Liver (tissue), 9 donors: Measurements from ENCODE around the gene LDLRAD4. TPM values are rescaled to one million over a fixed set of nuclear protein-coding genes. Genes with fewer than 3 reads are reported as not detected.

Experiments used
- DNase-seq: peaks from one replicate; pipeline ENCODE4 v3.0.0-alpha.2; 2017; ENCODE audit warnings: low spot score
- H3K27ac ChIP-seq, 2 donors: one replicate each; pipeline ENCODE4 v1.7.0; 2013; ENCODE audit warnings: inconsistent platforms in 2 of 2, low read length in 2 of 2, control low read depth in 1 of 2, low read depth in 1 of 2, mild to moderate bottlenecking in 1 of 2
- H3K27me3 ChIP-seq, 4 donors: one replicate each; pipeline versions ENCODE4 v1.6.1 to v1.7.0; 2013; ENCODE audit warnings: low read length in 3 of 4, inconsistent platforms in 1 of 4, mild to moderate bottlenecking in 1 of 4, moderate library complexity in 1 of 4; ENCODE audit not compliant: control insufficient read depth in 4 of 4, insufficient read depth in 4 of 4
- H3K36me3 ChIP-seq, 4 donors: one replicate each; pipeline versions ENCODE4 v1.6.1 to v1.7.0; 2013; ENCODE audit warnings: low read length in 3 of 4, mild to moderate bottlenecking in 3 of 4, low read depth in 1 of 4, moderate library complexity in 1 of 4; ENCODE audit not compliant: control insufficient read depth in 4 of 4, insufficient read depth in 3 of 4
- H3K4me1 ChIP-seq, 4 donors: one replicate each; pipeline versions ENCODE4 v1.6.1 to v1.7.0; 2013; ENCODE audit warnings: low read length in 3 of 4, mild to moderate bottlenecking in 3 of 4, moderate library complexity in 1 of 4; ENCODE audit not compliant: control insufficient read depth in 4 of 4, insufficient read depth in 4 of 4
- H3K4me3 ChIP-seq, 3 donors: one replicate each; pipeline versions ENCODE4 v1.6.1 to v1.7.0; 2013; ENCODE audit warnings: low read length in 3 of 3, control low read depth in 1 of 3, low read depth in 1 of 3, mild to moderate bottlenecking in 1 of 3
- H3K9ac ChIP-seq, 2 donors: one replicate each; pipeline ENCODE4 v1.7.0; 2013; ENCODE audit warnings: low read length in 2 of 2, mild to moderate bottlenecking in 2 of 2, moderate library complexity in 2 of 2, control low read depth in 1 of 2, low read depth in 1 of 2
- H3K9me3 ChIP-seq, 4 donors: one replicate each; pipeline versions ENCODE4 v1.6.1 to v1.7.0; 2013; ENCODE audit warnings: low read length in 3 of 4; ENCODE audit not compliant: control insufficient read depth in 4 of 4
- EGR1 ChIP-seq, 2 donors: IDR thresholded peaks; 2 replicates each; pipeline ENCODE4 v1.6.1; 2016 to 2018; ENCODE audit warnings: antibody characterized with exemption in 2 of 2, low read depth in 2 of 2
- FOXA1 ChIP-seq: IDR thresholded peaks from 2 replicates; pipeline ENCODE4 v1.6.1; 2016; ENCODE audit warnings: antibody characterized with exemption
- FOXA2 ChIP-seq: IDR thresholded peaks from 2 replicates; pipeline ENCODE4 v1.6.1; 2016; ENCODE audit warnings: antibody characterized with exemption
- GABPA ChIP-seq, 2 donors: IDR thresholded peaks in 1 of 2; conservative IDR thresholded peaks in 1 of 2; 2 replicates each; pipeline ENCODE4 v1.6.1; 2016; ENCODE audit warnings: antibody characterized with exemption in 2 of 2, mild to moderate bottlenecking in 1 of 2, moderate library complexity in 1 of 2
- HNF4A ChIP-seq, 2 donors: conservative IDR thresholded peaks; 2 replicates each; pipeline ENCODE4 v1.6.1; 2016; ENCODE audit warnings: antibody characterized with exemption in 2 of 2, mild to moderate bottlenecking in 2 of 2
- HNF4G ChIP-seq: IDR thresholded peaks from 2 replicates; pipeline ENCODE4 v1.6.1; 2016; ENCODE audit warnings: antibody characterized with exemption
- JUND ChIP-seq, 2 donors: IDR thresholded peaks; 2 replicates each; pipeline ENCODE4 v1.6.1; 2016; ENCODE audit warnings: antibody characterized with exemption in 2 of 2
- NR2F2 ChIP-seq: IDR thresholded peaks from 2 replicates; pipeline ENCODE4 v1.6.1; 2016; ENCODE audit warnings: antibody characterized with exemption
- RAD21 ChIP-seq, 2 donors: IDR thresholded peaks; 2 replicates each; pipeline ENCODE4 v1.6.1; 2016; ENCODE audit warnings: antibody characterized with exemption in 2 of 2, mild to moderate bottlenecking in 2 of 2
- SP1 ChIP-seq: IDR thresholded peaks from 2 replicates; pipeline ENCODE4 v1.6.1; 2018; ENCODE audit warnings: antibody characterized with exemption, mild to moderate bottlenecking
- TAF1 ChIP-seq: conservative IDR thresholded peaks from 2 replicates; pipeline ENCODE4 v1.6.1; 2016; ENCODE audit warnings: antibody characterized with exemption, mild to moderate bottlenecking
- YY1 ChIP-seq: IDR thresholded peaks from 2 replicates; pipeline ENCODE4 v1.6.1; 2016; ENCODE audit warnings: antibody characterized with exemption, mild to moderate bottlenecking
- WGBS: extraction: QIAGEN DNeasy Blood & Tissue Kit; methylation state at CpG from one replicate; pipeline ENCODE4 v1.1.7; 2013; 5-methylcytosine and 5-hydroxymethylcytosine counted together
- polyA plus RNA-seq, 2 donors: library from polyadenylated mRNA; stranded (reverse) in 1 of 2; unstranded in 1 of 2; fragments of 200-250 nt in 1 of 2; fragments of >200 nt in 1 of 2; fragmentation: Nextera tagmentation in 1 of 2; extraction: Ambion mirVana in 1 of 2; gene quantifications; one replicate each; pipeline versions ENCODE4 v1.2.1 to v1.2.3, GENCODE V29; 2013 to 2015
- total RNA-seq, 2 donors: library from RNA; depleted of rRNA; stranded (reverse); fragments of >200 nt; gene quantifications; one replicate each; pipeline ENCODE4 v1.2.3, GENCODE V29; 2014
- TF ChIP-seq, protein P1 (sequence below): IDR thresholded peaks from 2 replicates; pipeline ENCODE4 v1.6.1; 2016; ENCODE audit warnings: antibody characterized with exemption
- TF ChIP-seq, protein P2 (sequence below): IDR thresholded peaks from 2 replicates; pipeline ENCODE4 v1.6.1; 2016; ENCODE audit warnings: antibody characterized with exemption
- TF ChIP-seq, protein P3 (sequence below): IDR thresholded peaks from 2 replicates; pipeline ENCODE4 v1.6.1; 2016; ENCODE audit warnings: antibody characterized with exemption, mild to moderate bottlenecking
- TF ChIP-seq, protein P4 (sequence below): fragments of 150-350 bp; IDR thresholded peaks from 2 replicates; pipeline ENCODE4 v1.5.1; 2017; ENCODE audit warnings: improper control_type of control experiment, low read depth, low read length; ENCODE audit not compliant: missing input control
- TF ChIP-seq, protein P5 (sequence below): IDR thresholded peaks from 2 replicates; pipeline ENCODE4 v1.6.1; 2016; ENCODE audit warnings: antibody characterized with exemption
- donor health status: healthy.
- donor health status: healthy.
- donor health status: healthy.
- donor health status: healthy.
- donor health status: healthy.

Gene LDLRAD4
- total and polyA plus RNA-seq, 4 donors = 4.8 to 41.7 (median 12.7) TPM

DNA sequence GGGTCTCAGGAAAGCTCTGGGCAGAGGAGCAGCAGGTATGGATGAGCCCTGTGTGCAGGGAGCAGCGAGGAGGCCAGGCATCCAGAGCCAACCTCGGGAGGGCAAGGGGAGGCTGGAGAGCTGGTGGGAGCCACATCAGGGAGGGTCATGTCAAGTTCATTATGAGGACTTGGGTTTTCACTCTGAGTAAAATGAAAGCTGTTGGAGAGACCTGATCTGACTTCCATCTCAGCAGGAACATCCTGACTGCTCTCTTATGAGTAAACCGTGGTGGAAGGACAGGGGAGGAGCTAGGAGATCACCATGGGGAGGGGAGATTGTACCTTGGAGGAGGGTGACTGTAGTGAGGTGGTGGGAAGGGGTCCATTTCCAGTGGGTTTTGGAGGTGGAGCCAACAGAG lies 209.8 kb downstream of the LDLRAD4 start:
- no peak overlapping the region for H3K27ac ChIP-seq
- H3K4me1 ChIP-seq = peaks cover 0 to 9% (median 2%) of the 10 kb centered on the region in 4 donors
- WGBS = 90% methylated on average over 3 of the region's 3 CpGs

DNA sequence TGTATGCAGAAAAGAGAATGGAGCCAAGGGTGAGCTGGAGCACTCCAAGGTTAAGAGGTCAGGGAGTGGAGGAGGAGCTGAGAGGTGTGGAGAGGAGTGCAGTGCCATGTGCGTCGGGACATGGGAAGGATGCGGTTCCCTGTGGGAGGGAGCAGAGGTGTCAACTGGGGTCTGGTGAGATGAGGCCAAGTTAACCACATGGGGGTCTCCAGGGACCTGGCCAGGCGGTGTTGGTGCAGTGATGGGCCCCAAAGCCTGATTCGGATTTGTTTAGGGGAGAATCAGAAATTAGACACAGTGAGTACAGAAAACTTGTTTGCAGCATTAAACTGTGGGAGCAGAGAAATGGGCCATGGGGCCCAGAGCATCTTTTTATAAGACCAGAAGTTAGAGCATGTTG lies 210.5 kb downstream of the LDLRAD4 start:
- Histone ChIP-seq H3K4me1 (peaks cover 0 to 9% (median 3%) of the 10 kb centered on the region in 4 donors), H3K27me3 (no peaks in the 10 kb centered on the region), H3K4me3 (no peak overlapping the region), H3K27ac (no peak overlapping the region), H3K9ac (no peak overlapping the region), H3K36me3 (no peaks in the 10 kb centered on the region), H3K9me3 (no peaks in the 10 kb centered on the region)
- no peak for TF ChIP-seq HNF4A (conservative IDR thresholded peaks at IDR 0.05)
- no peak for TF ChIP-seq RAD21 (IDR thresholded peaks at IDR 0.05)
- no peak for DNase-seq
- WGBS = 96% methylated on average over 5 of the region's 5 CpGs

More for the DNA sequence above, 209.8 kb downstream of the LDLRAD4 start:
- Histone ChIP-seq H3K36me3 (no peaks in the 10 kb centered on the region), H3K9ac (no peak overlapping the region), H3K4me3 (no peak overlapping the region), H3K27me3 (no peaks in the 10 kb centered on the region), H3K9me3 (no peaks in the 10 kb centered on the region)
- TF ChIP-seq YY1 (no peak), FOXA1 (no peak), TAF1 (no peak), JUND (IDR thresholded peaks at IDR 0.05) (no peak), EGR1 (IDR thresholded peaks at IDR 0.05; ENCODE audit: low read depth in 2 of 2) (no peak), NR2F2 (no peak), GABPA (IDR thresholded peaks at IDR 0.05 in 1 of 2, conservative IDR thresholded peaks at IDR 0.05 in 1 of 2) (no peak), SP1 (no peak)
- TF ChIP-seq, protein P1, sequence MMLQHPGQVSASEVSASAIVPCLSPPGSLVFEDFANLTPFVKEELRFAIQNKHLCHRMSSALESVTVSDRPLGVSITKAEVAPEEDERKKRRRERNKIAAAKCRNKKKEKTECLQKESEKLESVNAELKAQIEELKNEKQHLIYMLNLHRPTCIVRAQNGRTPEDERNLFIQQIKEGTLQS = no peak
- TF ChIP-seq, protein P2, sequence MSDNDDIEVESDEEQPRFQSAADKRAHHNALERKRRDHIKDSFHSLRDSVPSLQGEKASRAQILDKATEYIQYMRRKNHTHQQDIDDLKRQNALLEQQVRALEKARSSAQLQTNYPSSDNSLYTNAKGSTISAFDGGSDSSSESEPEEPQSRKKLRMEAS = no peak
- TF ChIP-seq, protein P3, sequence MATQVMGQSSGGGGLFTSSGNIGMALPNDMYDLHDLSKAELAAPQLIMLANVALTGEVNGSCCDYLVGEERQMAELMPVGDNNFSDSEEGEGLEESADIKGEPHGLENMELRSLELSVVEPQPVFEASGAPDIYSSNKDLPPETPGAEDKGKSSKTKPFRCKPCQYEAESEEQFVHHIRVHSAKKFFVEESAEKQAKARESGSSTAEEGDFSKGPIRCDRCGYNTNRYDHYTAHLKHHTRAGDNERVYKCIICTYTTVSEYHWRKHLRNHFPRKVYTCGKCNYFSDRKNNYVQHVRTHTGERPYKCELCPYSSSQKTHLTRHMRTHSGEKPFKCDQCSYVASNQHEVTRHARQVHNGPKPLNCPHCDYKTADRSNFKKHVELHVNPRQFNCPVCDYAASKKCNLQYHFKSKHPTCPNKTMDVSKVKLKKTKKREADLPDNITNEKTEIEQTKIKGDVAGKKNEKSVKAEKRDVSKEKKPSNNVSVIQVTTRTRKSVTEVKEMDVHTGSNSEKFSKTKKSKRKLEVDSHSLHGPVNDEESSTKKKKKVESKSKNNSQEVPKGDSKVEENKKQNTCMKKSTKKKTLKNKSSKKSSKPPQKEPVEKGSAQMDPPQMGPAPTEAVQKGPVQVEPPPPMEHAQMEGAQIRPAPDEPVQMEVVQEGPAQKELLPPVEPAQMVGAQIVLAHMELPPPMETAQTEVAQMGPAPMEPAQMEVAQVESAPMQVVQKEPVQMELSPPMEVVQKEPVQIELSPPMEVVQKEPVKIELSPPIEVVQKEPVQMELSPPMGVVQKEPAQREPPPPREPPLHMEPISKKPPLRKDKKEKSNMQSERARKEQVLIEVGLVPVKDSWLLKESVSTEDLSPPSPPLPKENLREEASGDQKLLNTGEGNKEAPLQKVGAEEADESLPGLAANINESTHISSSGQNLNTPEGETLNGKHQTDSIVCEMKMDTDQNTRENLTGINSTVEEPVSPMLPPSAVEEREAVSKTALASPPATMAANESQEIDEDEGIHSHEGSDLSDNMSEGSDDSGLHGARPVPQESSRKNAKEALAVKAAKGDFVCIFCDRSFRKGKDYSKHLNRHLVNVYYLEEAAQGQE = no peak
- DNase-seq = no peak

DNA sequence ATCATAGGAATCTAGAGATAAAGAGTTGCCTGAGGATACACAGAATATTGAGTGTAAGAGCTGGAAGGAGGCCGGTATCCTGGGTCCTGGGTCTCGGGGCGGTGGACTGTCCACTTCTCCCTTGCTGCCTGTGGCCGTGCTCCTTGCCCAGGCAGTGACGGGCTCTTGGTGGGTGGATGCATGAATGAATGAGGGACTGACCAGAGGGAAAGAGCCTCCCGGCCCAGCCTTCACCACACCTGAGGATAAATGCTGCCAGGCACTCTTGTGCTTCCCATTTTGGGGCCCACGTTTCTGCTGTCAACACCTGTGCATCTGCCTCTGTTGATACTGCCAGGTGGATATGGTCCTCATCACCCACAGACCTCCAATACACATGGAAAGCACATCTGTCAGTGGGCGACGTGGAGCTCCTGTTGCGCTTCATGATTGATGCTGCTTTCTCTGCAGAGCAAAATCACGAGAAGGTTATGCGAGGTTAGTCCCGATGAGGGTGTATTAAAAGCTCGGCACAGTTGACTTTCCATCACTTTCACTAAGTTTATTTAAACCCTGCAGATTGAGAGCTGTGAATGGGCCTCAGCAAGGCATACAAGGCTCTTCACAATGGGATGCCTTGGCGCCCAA lies 211.4 kb downstream of the LDLRAD4 start:
- no peak overlapping the region for H3K4me3 ChIP-seq
- no peak for DNase-seq
- no peak overlapping the region for H3K27ac ChIP-seq
- peaks cover 0 to 14% (median 9%) of the 10 kb centered on the region in 4 donors for H3K4me1 ChIP-seq
- WGBS = 88% methylated on average over 15 of the region's 15 CpGs
- H3K9ac ChIP-seq = no peak overlapping the region
- no peaks in the 10 kb centered on the region for H3K27me3 ChIP-seq
- H3K9me3 ChIP-seq = no peaks in the 10 kb centered on the region
- no peaks in the 10 kb centered on the region for H3K36me3 ChIP-seq
- TF ChIP-seq SP1 = no peak
- no peak for TF ChIP-seq NR2F2
- TF ChIP-seq, protein P4, sequence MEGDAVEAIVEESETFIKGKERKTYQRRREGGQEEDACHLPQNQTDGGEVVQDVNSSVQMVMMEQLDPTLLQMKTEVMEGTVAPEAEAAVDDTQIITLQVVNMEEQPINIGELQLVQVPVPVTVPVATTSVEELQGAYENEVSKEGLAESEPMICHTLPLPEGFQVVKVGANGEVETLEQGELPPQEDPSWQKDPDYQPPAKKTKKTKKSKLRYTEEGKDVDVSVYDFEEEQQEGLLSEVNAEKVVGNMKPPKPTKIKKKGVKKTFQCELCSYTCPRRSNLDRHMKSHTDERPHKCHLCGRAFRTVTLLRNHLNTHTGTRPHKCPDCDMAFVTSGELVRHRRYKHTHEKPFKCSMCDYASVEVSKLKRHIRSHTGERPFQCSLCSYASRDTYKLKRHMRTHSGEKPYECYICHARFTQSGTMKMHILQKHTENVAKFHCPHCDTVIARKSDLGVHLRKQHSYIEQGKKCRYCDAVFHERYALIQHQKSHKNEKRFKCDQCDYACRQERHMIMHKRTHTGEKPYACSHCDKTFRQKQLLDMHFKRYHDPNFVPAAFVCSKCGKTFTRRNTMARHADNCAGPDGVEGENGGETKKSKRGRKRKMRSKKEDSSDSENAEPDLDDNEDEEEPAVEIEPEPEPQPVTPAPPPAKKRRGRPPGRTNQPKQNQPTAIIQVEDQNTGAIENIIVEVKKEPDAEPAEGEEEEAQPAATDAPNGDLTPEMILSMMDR = no peak
- TF ChIP-seq, protein P1 = no peak
- no peak for TF ChIP-seq GABPA (IDR thresholded peaks at IDR 0.05 in 1 of 2, conservative IDR thresholded peaks at IDR 0.05 in 1 of 2)
- TF ChIP-seq, protein P5, sequence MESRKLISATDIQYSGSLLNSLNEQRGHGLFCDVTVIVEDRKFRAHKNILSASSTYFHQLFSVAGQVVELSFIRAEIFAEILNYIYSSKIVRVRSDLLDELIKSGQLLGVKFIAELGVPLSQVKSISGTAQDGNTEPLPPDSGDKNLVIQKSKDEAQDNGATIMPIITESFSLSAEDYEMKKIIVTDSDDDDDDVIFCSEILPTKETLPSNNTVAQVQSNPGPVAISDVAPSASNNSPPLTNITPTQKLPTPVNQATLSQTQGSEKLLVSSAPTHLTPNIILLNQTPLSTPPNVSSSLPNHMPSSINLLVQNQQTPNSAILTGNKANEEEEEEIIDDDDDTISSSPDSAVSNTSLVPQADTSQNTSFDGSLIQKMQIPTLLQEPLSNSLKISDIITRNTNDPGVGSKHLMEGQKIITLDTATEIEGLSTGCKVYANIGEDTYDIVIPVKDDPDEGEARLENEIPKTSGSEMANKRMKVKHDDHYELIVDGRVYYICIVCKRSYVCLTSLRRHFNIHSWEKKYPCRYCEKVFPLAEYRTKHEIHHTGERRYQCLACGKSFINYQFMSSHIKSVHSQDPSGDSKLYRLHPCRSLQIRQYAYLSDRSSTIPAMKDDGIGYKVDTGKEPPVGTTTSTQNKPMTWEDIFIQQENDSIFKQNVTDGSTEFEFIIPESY = no peak
- TF ChIP-seq FOXA1 = no peak
- no peak for TF ChIP-seq HNF4G
- no peak for TF ChIP-seq RAD21 (IDR thresholded peaks at IDR 0.05)
- TF ChIP-seq JUND (IDR thresholded peaks at IDR 0.05) = no peak
- no peak for TF ChIP-seq FOXA2
- no peak for TF ChIP-seq TAF1
